22Rv1 (cell line): ENCODE measurements around the gene TXNDC5.

Source experiments
- CTCF ChIP-seq: fragments of 450-650 bp; IDR thresholded peaks from 2 replicates; pipeline ENCODE4 v1.5.1; 2017; ENCODE audit warnings: mild to moderate bottlenecking
- ZFX ChIP-seq: fragments of 450-650 bp; IDR thresholded peaks from 2 replicates; pipeline ENCODE4 v1.6.1; 2017; ENCODE audit warnings: antibody characterized with exemption, borderline replicate concordance

GRCh38 chr6:7912736-7913517 is 2.3 kb upstream of the TXNDC5 start:
- no peak for TF ChIP-seq CTCF
- no peak for TF ChIP-seq ZFX
